GM21737 (cell line): Measurements from ENCODE around the gene PLXNA4.

Source experiments
- ATAC-seq: cut with Tn5 transposase; IDR thresholded peaks from one replicate; pipeline ENCODE4 v1.9.1; 2021; ENCODE audit warnings: mild to moderate bottlenecking, moderate library complexity; ENCODE audit not compliant: unreplicated experiment

PLXNA4 gene

DNA sequence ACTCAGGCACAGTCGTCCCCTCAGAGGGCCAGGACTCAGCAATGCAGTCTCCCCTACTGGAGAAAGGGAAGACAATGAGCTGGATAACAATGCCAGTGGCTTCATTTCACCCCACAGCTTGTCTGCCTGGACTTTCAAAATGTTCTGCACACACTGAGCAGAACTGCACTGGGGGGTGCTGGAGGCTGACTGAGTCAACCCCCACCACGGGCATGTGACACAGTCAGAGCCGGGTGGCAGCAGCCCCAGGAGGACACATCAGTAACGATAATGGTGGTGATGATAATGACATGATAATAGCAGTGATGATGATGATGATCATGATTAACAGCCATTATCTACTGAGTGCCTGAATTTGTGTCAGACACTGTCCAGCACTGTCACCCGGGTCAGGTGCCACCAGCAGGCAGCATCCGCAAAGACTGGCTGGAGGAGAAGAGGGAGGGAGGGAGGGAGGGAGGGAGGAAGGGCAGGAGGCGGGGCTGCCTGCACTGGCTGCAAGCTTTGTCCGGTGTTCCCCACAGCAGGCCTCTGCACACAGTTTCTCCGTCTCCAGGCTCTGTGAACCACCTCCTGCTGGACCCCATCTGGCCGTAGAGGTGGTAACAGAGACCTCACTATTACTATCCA lies 67.4 kb downstream of the PLXNA4 start:
- no peak for ATAC-seq

GRCh38 chr7:132504852-132505251 lies 71.4 kb downstream of the PLXNA4 start:
- ATAC-seq = no peak

DNA sequence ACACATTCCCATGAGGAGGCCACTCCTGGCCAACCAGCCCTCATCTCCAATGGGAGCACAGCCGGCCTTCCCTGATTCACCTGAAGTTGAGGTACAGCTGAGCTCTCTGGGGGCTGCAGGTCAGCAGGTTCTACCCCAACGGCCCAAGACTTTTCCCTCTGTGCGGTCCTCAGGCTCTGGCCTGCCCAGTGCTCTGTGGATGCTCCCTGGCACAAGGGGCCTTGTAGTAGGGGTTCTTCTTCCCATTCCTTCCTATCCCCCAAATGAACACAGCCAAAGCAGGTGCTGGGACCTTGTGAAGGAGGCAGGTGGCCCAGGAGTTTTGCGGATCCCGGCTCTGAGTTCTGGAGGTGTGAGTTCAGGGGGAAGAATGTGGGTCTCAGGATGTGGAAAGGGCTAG lies 72.2 kb downstream of the PLXNA4 start:
- ATAC-seq = no peak

GRCh38 chr7:132503415-132503814 lies 72.9 kb downstream of the PLXNA4 start:
- no peak for ATAC-seq

DNA sequence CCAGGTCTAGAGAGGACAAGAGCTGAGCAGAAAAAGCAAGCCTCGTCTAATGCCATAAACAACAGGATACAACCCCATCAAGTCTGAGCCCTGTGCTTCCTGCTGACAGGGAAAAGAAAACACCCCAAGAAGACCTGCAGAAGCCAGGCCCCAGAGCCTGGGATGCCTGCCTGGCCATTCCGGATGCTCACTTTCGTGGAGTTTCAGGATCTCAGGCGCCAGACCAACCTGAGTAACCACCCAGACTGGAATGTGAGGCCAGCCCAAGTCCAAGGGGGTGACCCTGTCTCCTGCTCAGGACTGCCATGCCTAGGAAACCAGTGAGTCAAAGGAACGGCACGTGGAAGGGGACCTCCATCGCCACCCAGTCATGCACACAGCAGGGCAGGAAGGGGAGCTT lies 74.3 kb downstream of the PLXNA4 start:
- no peak for ATAC-seq

- no peak for ATAC-seq
Observed at GRCh38 chr7:132500727-132501440, 75.4 kb downstream of the PLXNA4 start.

DNA sequence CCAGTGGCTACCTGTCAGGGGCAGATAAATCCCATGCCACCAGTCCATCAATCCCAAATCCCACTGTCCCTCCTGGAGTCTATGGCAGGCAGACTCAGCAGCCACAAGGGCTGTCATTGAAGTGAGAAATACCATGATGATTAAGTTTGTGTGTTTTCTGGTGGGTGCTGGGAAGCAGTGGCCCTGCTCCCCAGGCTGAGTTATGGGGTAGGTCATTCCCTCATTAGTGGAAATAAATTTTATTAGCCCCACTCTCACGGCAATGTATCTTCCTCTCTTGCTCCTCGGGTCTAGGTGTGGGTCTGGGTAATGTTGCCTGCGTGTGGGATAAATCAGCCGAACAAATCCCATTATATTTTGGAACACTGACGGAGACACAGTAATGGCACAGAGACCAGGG lies 76.8 kb downstream of the PLXNA4 start:
- no peak for ATAC-seq

- ATAC-seq = no peak
Observed at GRCh38 chr7:132499065-132499464, 77.2 kb downstream of the PLXNA4 start.

- ATAC-seq = no peak
Observed at GRCh38 chr7:132498319-132498718, 78.0 kb downstream of the PLXNA4 start.

- ATAC-seq = no peak
Observed at GRCh38 chr7:132497098-132497497, 79.2 kb downstream of the PLXNA4 start.

DNA sequence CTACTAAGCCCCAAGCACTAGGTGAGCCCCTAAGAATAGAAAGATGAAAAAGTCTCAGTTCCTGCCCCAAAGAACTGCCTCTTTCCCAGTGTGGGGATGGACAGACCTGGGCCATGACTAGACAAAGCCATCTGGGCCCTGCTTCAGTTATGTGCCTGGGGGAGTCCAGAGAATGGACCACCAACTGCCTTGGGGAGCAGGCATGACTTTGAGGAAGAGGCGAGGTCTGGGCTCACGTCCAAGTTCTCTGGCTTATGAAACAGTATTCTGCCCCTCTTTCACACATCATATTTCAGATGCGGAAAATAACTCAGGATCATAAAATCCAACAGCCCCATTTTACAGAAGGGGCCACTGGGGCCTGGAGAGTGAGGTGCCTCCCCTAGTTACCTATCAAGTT lies 80.3 kb downstream of the PLXNA4 start:
- no peak for ATAC-seq

- no peak for ATAC-seq
Observed at GRCh38 chr7:132494474-132494873, 81.8 kb downstream of the PLXNA4 start.

GRCh38 chr7:132492823-132493445 lies 83.3 kb downstream of the PLXNA4 start:
- ATAC-seq = no peak

DNA sequence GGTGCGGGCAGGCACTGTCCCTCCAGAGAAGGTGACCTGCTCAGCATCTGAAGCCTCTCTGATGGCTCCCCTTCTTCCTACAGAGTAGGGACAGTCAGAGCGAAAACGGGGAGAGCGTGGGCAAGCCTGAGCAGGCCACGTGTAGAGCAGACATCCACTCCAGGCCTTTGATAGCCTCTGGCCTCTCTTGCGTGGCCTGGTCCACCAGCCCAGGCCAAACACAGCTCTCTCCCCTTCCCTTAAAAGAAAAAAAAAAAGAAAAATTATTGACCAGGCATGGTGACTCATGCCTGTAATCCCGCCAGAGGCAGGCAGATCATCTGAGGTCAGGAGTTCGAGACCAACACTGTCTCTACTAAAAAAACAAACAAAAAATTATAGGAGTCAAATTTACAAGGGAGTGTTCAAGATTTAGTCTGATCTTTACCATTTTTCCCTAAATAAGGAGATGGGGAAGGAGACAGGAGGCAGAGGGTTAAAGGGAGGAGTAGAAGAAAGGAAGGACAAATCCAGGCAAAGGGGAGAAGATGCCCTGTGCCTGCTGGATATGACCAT lies 84.8 kb downstream of the PLXNA4 start:
- ATAC-seq = no peak

GRCh38 chr7:132490474-132490873 lies 85.8 kb downstream of the PLXNA4 start:
- no peak for ATAC-seq

- ATAC-seq = no peak
Observed at GRCh38 chr7:132489776-132490237, 86.5 kb downstream of the PLXNA4 start.

- ATAC-seq = no peak
Observed at GRCh38 chr7:132488634-132489302, 87.5 kb downstream of the PLXNA4 start.

- no peak for ATAC-seq
Observed at GRCh38 chr7:132486274-132486610, 90.0 kb downstream of the PLXNA4 start.

- ATAC-seq = no peak
Observed at GRCh38 chr7:132485600-132486273, 90.5 kb downstream of the PLXNA4 start.

GRCh38 chr7:132485136-132485535 lies 91.1 kb downstream of the PLXNA4 start:
- no peak for ATAC-seq

GRCh38 chr7:132482866-132483265 lies 93.4 kb downstream of the PLXNA4 start:
- ATAC-seq = no peak
